ENCODE data around the gene TANGO6. TPM values are rescaled to one million over a fixed set of nuclear protein-coding genes. Genes with fewer than 3 reads are reported as not detected.

TANGO6 gene
- total RNA-seq, 1 experiment from 2014 or later: 18.2 TPM

DNA sequence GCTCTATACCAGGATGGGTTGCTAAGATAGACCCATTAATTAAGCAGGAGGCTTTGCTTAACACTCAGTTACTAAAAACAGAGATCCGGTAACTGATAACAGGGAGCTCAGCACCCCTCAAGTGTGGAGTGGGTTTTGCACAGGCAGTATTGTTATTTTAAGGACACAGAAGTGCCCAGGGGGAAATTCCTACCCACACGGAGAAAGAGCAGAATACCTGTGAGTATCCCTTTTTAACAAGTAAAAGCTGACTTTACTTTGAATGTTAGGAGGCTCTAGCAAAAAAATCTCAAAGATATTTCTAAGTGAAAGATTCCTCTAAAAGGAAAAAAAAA, 229.3 kb downstream of the TANGO6 start:
- no peaks in the 10 kb centered on the region for H3K9me3 ChIP-seq
- Mint-ChIP-seq H3K27me3 (ENCODE audit: insufficient read depth, unreplicated experiment) (no peaks in the 10 kb centered on the region), H3K4me1 (ENCODE audit: low read depth, unreplicated experiment) (peaks cover 41% of the 10 kb centered on the region), H3K9me3 (ENCODE audit: unreplicated experiment) (no peaks in the 10 kb centered on the region), H3K27ac (ENCODE audit: unreplicated experiment) (peak overlapping the region; percentile 48), H3K4me3 (ENCODE audit: unreplicated experiment) (no peak overlapping the region), H3K36me3 (ENCODE audit: insufficient read depth, unreplicated experiment) (peaks cover 4% of the 10 kb centered on the region)
- no peaks in the 10 kb centered on the region for H3K36me3 ChIP-seq (ENCODE audit: control insufficient read depth, insufficient read depth, low read length)
- no peak overlapping the region for H3K4me3 ChIP-seq (ENCODE audit: low read depth, low read length)
- BruUV-seq (replicated peaks): no TSS peak
- ChIA-PET CTCF (interaction anchor here (0.6 to 2.6 kb wide), 4 partner anchors 27 to 225 kb away, joined by 3 to 10 read pairs (median 4); partner anchors contain the start of gene HAS3), POLR2A (interaction anchor here (0.7 to 1.9 kb wide), 3 partner anchors 33 to 103 kb away, joined by 3 to 6 read pairs (median 6); partner anchors contain the start of gene HAS3)
- intact Hi-C loops (cut with micrococcal nuclease; ENCODE audit: unreplicated experiment): loop anchor here (5.0 kb wide), 1 partner anchor 40 kb away; no protein-coding TSS in a partner anchor
- H3K27me3 ChIP-seq (replicated peaks; ENCODE audit: control insufficient read depth, insufficient read depth, low read length): no peaks in the 10 kb centered on the region
- TF ChIP-seq, protein P1, sequence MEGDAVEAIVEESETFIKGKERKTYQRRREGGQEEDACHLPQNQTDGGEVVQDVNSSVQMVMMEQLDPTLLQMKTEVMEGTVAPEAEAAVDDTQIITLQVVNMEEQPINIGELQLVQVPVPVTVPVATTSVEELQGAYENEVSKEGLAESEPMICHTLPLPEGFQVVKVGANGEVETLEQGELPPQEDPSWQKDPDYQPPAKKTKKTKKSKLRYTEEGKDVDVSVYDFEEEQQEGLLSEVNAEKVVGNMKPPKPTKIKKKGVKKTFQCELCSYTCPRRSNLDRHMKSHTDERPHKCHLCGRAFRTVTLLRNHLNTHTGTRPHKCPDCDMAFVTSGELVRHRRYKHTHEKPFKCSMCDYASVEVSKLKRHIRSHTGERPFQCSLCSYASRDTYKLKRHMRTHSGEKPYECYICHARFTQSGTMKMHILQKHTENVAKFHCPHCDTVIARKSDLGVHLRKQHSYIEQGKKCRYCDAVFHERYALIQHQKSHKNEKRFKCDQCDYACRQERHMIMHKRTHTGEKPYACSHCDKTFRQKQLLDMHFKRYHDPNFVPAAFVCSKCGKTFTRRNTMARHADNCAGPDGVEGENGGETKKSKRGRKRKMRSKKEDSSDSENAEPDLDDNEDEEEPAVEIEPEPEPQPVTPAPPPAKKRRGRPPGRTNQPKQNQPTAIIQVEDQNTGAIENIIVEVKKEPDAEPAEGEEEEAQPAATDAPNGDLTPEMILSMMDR (IDR thresholded peaks at IDR 0.05; ENCODE audit: insufficient read depth in 1 of 2, low read depth in 1 of 2, low read length in 1 of 2, severe bottlenecking in 1 of 2, unreplicated experiment in 1 of 2): no peak
- DNase-seq: no peak
- peaks cover 34% of the 10 kb centered on the region for H3K4me1 ChIP-seq

DNA sequence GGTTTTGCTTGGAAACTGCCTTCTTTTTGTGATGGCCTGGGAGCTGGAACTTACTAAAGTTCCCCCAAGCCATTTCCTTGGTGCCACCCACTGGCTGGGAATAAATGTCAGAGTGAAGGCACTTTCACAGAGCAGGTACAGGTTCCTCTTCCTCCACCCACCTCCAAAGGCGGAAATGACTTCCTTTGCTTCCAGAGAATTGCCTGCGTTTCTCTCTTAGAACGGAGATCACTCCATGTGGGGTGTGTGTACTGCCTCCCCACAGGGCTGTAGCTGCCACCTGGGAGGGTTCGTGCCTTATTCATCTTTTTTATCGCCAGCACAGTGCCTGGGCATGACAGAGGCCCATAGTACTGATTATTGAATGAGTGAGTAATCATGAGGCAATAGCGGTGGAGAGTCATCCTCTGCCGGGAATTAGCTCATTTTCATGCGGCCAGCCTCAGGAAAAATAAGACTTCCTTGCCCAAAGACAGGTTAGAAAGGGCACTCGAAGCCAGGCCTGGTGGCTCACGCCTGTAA, 229.9 kb downstream of the TANGO6 start:
- no peak overlapping the region for H3K4me3 Mint-ChIP-seq (ENCODE audit: unreplicated experiment)
- peaks cover 34% of the 10 kb centered on the region for H3K4me1 ChIP-seq
- intact Hi-C loops (cut with micrococcal nuclease; ENCODE audit: unreplicated experiment): loop anchor here (5.0 kb wide), 1 partner anchor 41 kb away; no protein-coding TSS in a partner anchor

DNA sequence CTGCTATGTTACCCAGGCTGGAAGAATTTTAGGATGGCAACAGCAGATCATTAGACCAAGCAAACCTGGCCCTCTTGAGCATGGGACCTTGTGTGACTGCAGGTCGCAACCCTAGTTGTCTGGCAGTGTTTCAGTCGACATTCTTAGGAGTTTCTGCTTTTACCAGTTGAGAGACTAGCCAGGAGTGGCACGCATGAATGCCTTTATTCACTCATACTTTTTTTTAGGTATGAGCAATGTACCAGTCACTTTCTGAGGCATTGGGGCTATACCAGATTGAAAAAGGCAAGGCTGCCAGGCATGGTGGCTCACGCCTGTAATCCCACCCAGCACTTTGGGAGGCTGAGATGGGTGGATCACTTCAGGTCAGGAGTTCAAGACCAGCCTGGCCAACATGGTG, 233.9 kb downstream of the TANGO6 start:
- DNase-seq: no peak
- H3K9me3 Mint-ChIP-seq (ENCODE audit: unreplicated experiment): no peaks in the 10 kb centered on the region
- Histone ChIP-seq H3K9me3 (no peaks in the 10 kb centered on the region), H3K4me3 (ENCODE audit: low read depth, low read length) (no peak overlapping the region), H3K36me3 (ENCODE audit: control insufficient read depth, insufficient read depth, low read length) (no peaks in the 10 kb centered on the region), H3K27me3 (replicated peaks; ENCODE audit: control insufficient read depth, insufficient read depth, low read length) (no peaks in the 10 kb centered on the region), H3K4me1 (peaks cover 6% of the 10 kb centered on the region)
- CTCF ChIA-PET: no interaction called here
- POLR2A ChIA-PET: no interaction called here
- H3K4me3 Mint-ChIP-seq (ENCODE audit: unreplicated experiment): no peak overlapping the region
- H3K4me1 Mint-ChIP-seq (ENCODE audit: low read depth, unreplicated experiment): peaks cover 27% of the 10 kb centered on the region
- BruUV-seq (replicated peaks): no TSS peak
- TF ChIP-seq, protein P1 (IDR thresholded peaks at IDR 0.05; ENCODE audit: insufficient read depth in 1 of 2, low read depth in 1 of 2, low read length in 1 of 2, severe bottlenecking in 1 of 2, unreplicated experiment in 1 of 2): no peak
- no peak overlapping the region for H3K27ac Mint-ChIP-seq (ENCODE audit: unreplicated experiment)
- intact Hi-C loops (cut with micrococcal nuclease; ENCODE audit: unreplicated experiment): no loop called here
- no peaks in the 10 kb centered on the region for H3K27me3 Mint-ChIP-seq (ENCODE audit: insufficient read depth, unreplicated experiment)
- H3K36me3 Mint-ChIP-seq (ENCODE audit: insufficient read depth, unreplicated experiment): no peaks in the 10 kb centered on the region

More for the DNA sequence above, 229.9 kb downstream of the TANGO6 start:
- Histone ChIP-seq H3K4me3 (ENCODE audit: low read depth, low read length) (no peak overlapping the region), H3K36me3 (ENCODE audit: control insufficient read depth, insufficient read depth, low read length) (no peaks in the 10 kb centered on the region), H3K9me3 (no peaks in the 10 kb centered on the region), H3K27me3 (replicated peaks; ENCODE audit: control insufficient read depth, insufficient read depth, low read length) (no peaks in the 10 kb centered on the region)
- Mint-ChIP-seq H3K4me1 (ENCODE audit: low read depth, unreplicated experiment) (peaks cover 44% of the 10 kb centered on the region), H3K9me3 (ENCODE audit: unreplicated experiment) (no peaks in the 10 kb centered on the region), H3K27ac (ENCODE audit: unreplicated experiment) (peak overlapping the region; percentile 48), H3K36me3 (ENCODE audit: insufficient read depth, unreplicated experiment) (peaks cover 4% of the 10 kb centered on the region), H3K27me3 (ENCODE audit: insufficient read depth, unreplicated experiment) (no peaks in the 10 kb centered on the region)
- BruUV-seq (replicated peaks): no TSS peak
- ChIA-PET CTCF (interaction anchor here (0.6 to 2.6 kb wide), 4 partner anchors 26 to 226 kb away, joined by 3 to 10 read pairs (median 4); partner anchors contain the start of gene HAS3), POLR2A (interaction anchor here (0.7 to 1.9 kb wide), 2 partner anchors 33 to 103 kb away, joined by 6 read pairs; partner anchors contain the start of gene HAS3)
- TF ChIP-seq, protein P1 (IDR thresholded peaks at IDR 0.05; ENCODE audit: insufficient read depth in 1 of 2, low read depth in 1 of 2, low read length in 1 of 2, severe bottlenecking in 1 of 2, unreplicated experiment in 1 of 2): no peak
- no peak for DNase-seq
